AG10803 (cell line): ENCODE measurements around the gene ACAP2.

ENCODE experiments used
- DNase-seq: peaks from one replicate; pipeline ENCODE4 v3.0.0; 2010; ENCODE audit warnings: low read depth
- H3K4me3 ChIP-seq: 2 replicates; pipeline ENCODE4 v1.5.1; 2011; ENCODE audit warnings: mild to moderate bottlenecking, low read length, control low read depth
- CTCF ChIP-seq: conservative IDR thresholded peaks from 2 replicates; pipeline ENCODE4 v1.5.1; 2011; ENCODE audit warnings: mild to moderate bottlenecking, low read length, control low read depth, inconsistent platforms

ACAP2 gene

GRCh38 chr3:195450731-195451229, 8.0 kb upstream of the ACAP2 start:
- peak; percentile 78 for DNase-seq
- H3K4me3 ChIP-seq = no peak overlapping the region

DNA sequence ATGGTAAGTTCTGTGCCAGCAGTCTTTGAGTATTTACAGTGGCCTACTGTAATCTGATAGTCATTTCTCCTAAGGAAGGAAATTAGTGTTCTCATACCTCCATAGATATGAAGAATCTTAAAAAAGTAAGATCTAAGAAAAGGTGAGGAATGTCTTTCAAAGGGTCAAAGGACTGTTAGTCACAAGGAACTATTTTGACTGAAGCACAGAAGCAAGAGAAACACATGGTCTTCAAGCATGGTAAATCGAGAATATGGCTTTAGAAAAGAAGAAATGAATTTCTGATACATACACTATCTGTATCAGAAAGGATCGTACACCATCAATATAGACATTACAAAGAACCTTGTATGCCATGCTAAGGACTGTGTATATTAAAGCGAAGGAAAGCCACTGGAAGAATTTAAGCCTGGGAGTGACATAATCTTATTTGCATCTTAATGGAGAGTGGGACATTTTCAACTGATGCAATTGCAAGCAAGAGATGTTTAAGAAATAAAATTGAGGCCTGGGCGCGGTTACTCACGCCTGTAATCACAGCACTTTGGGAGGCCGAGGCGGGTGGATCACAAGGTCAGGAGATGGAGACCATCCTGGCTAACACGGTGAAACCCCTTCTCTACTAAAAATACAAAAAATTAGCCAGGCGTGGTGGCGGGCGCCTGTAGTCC, 5.5 kb upstream of the ACAP2 start:
- no peak overlapping the region for H3K4me3 ChIP-seq
- DNase-seq = no peak
- TF ChIP-seq CTCF = no peak

More at GRCh38 chr3:195450731-195451229, 8.0 kb upstream of the ACAP2 start:
- TF ChIP-seq CTCF = no peak

DNA sequence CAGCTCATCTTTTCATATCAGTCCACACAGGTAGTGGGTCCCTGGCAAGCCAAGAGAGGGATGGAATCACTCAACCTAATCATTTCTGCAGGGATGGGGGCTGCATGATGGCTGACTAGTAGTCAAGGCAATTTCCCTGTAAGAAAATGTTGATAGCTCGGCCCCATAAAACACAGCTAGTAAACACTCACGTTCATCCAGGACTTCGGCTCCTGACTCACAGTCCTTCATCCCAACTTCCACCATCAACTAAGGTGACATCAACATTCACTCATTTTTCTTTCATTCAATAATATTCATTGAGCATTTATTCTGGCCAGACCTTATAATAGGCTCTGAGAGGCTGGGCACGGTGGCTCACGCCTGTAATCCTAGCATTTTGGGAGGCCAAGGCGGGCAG, 4.4 kb upstream of the ACAP2 start:
- no peak for DNase-seq
- no peak overlapping the region for H3K4me3 ChIP-seq
- no peak for TF ChIP-seq CTCF

GRCh38 chr3:195446359-195446758, 3.5 kb upstream of the ACAP2 start:
- no peak for TF ChIP-seq CTCF
- no peak for DNase-seq
- no peak overlapping the region for H3K4me3 ChIP-seq

DNA sequence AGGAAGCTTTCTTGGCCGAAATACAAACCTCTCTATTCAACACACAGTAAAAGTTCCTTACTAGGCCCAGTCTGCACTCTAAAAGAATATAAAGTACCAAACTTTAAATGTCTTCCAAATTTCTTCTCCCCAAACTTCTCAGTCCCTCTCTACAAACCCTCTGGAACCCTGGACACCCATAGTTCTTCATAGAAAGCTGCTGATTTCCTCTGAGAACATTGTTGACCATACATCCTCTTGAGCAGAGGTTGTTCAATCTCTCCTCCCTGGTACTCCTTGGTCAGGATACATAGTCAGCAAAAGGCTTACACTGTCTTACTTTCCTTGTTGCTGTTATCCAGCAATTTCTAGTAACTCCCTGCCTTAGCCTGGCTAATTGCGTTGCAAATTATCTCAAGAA, 3.1 kb upstream of the ACAP2 start:
- H3K4me3 ChIP-seq = no peak overlapping the region
- no peak for DNase-seq
- TF ChIP-seq CTCF = no peak

DNA sequence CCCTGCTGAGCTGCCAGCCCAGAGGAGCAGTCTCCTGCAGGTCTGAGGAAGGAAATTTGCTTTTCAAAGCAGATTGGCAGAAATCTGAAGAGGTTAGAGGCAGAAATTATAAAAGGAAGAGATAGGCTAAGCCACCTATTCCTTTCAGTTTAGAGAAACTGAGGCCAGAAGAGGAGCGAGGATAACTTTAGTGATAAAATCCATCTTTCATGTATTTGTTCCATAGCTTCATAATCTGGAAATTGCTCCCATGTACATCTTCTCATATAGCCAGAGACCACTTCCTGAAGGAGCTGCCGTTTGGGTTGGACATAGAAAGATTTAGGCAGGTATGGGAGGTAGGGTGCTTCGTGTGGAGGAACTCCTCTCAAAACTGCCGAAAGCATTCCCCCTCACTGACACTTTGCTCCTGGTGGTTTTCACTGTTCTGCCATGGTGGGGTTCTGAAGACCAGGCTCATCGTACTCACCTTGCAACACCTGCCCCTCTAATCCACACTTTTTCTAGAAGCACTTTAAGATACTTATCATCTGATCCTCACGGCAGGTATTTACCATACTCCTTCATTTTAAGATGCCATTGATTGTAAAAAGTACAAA, 670 bp upstream of the ACAP2 start:
- TF ChIP-seq CTCF = no peak
- DNase-seq = no peak
- peak overlapping the region; percentile 50 for H3K4me3 ChIP-seq

DNA sequence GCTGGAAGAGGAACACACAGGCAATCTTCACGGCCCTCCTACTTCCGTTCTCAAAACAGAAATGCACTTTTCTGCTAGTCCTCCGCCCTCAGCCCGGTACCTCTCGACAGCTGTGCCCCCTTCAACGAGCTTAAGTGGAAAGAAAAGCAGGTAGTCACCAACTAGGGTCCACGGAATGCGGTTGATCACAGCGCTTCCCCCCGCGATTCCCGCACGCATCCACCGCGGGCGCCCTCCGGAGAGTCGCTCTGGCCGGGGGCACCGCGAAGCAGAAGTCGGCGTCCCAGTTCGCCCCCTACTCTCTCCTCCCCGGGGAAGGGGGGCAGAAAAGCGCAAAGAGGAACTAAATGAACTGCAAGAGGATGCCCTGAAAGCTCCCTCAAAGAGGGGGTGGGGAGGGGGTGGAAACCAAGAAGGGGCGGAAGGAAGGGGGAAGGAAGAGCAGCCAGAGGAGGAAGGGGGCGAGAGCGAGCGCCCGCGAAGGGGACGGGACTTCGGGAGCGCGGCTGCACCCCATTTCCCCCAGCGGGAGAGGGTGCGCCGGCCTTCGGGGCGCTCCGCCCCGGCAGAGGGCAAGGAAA, 738 bp downstream of the ACAP2 start:
- peak; percentile 42 for DNase-seq
- peak overlapping the region; percentile 91 for H3K4me3 ChIP-seq
- TF ChIP-seq CTCF = no peak
